T-helper 2 cell (primary cell): Measurements from ENCODE around the gene EHD4.

Experiments used
- DNase-seq, 5 experiments: peaks; one replicate each; pipeline versions ENCODE4 v3.0.0 to v3.0.0-alpha.2; 2012 to 2022

EHD4 gene

GRCh38 chr15:41915255-41915994 is 56.9 kb downstream of the EHD4 start:
- no peak for DNase-seq

- DNase-seq, result no peak
Measured at GRCh38 chr15:41914411-41914810, 57.9 kb downstream of the EHD4 start.

- DNase-seq, result no peak
Measured at GRCh38 chr15:41913256-41913655, 59.1 kb downstream of the EHD4 start.

GRCh38 chr15:41911691-41912345 is 60.5 kb downstream of the EHD4 start:
- DNase-seq, result no peak

GRCh38 chr15:41908736-41909461 is 63.5 kb downstream of the EHD4 start:
- no peak for DNase-seq

GRCh38 chr15:41907141-41907540 is 65.2 kb downstream of the EHD4 start:
- DNase-seq, result no peak

GRCh38 chr15:41906608-41907007 is 65.7 kb downstream of the EHD4 start:
- DNase-seq, result no peak

DNA sequence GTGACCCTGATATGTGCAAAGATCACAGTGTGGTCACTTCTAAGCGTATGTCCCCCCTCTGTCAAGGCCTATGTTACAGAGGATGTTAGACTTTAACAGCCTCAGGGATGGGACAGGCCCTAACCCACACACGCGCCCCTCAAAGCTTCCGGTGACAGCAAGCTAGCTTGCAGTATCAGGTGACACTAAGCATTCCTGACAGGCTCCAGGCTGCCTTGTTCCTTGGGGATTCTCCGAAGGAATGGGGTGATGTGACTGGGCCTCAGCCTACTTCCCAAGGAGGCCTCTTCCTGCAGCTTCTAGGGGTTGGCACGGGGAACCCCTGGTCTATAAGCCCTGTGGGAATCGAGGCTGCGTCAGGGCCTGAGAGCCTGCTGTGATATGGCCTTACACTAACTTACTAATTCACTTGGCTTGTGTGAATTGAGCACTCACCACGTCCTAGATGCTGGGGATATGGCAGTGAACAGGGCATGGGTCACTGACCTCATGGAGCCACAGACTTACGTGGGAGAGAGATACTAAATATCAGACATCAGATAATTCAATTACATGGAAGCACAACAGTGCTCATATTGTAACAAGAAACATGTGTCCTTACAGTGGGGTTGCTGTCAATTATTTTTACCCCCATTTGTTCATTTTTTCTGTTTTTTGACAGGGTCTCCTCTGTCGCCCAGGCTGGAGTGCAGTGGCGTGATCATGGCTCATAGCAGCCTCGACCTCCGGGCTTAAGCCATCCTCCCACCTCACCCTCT is 67.1 kb downstream of the EHD4 start:
- no peak for DNase-seq

GRCh38 chr15:41904541-41905005 is 67.8 kb downstream of the EHD4 start:
- peak; percentile 27 to 72 (median 55) for DNase-seq

DNA sequence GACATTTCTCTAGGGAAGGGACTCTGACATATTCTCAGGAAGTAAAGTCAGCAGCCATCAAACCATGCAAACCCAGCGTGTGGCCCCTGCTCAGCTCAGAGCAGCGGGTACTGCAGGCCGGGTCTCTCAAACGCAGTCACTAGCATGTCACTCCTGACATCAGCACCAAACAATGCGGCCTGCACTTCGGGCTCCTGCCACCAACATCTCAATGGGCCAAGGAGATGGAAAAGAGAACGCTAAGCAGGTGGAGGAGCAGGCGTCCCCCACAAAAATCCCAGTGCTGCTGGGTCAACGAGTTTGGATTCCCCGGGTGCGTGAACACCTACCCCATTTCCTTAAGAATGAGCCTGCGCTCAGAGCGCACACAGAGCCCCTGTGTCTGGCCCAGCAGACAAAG is 68.6 kb downstream of the EHD4 start:
- DNase-seq, result no peak

DNA sequence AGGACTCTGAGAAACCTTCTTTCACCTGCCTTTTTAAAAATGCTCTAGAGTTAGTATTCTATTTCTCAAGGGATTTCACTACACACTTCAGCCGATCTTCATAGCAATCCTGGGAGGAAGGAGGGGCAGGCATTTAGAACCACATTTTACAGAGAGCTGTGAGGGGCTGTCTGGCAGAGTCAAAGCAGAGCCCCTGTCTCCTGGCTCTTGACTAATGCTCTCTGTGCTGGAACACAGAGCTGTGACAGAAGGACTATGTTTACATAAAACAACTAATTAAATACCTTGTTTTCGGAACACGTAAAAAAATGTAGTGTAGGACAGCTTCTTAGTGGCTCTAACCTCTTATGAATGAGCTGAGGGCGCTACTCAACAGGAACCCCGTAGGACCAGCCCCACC is 70.9 kb downstream of the EHD4 start:
- no peak for DNase-seq

GRCh38 chr15:41900526-41901380 is 71.6 kb downstream of the EHD4 start:
- no peak for DNase-seq

DNA sequence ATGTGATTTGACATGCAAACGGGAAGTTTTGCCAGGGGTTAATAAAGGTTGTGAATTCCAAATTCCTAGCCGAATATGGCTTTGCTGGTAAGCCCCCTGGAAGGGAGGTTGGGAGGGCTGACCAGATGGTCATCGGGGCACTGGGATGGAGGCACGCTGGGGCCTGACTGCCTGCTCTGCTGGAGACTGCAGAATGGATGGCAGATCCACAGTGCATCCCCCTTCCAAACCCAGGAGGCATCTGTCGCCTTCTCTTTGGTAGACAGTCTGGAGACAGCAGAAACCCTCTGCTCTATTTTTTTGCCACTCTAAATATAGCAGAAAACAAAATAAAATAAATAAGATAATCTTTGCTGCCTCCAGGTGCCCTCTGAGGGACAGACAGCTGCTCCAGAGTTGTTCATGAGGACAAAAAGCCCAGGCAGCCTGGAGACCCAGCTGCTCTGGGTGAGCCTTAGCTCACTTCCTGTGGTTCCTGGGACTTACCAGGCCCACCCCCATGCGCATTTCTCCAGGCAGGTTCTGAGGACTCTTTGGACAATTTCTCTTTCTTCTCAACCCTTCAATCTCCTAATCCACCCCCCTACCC is 72.4 kb downstream of the EHD4 start:
- no peak for DNase-seq

DNA sequence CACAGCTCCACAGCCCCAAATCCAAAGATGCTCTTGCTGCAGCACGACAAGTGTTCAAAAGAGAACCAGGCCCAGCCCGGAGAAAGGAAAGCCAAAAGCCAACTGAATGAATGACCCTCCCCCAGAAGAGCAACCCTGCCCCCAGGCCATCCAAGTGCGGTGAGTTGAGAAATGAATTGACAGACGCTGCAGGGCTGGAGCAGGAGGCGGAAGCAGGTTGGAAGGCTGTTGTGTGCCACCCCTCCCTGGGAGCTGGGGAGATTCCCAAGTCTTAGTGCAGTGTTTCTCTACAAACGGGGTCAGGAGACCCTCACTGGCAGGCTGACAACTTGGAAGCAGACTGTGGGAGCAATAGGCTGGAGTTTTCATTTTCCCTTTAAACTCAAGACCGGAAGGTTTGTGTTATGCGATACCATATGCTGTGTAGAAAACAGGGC is 75.0 kb downstream of the EHD4 start:
- no peak for DNase-seq

DNA sequence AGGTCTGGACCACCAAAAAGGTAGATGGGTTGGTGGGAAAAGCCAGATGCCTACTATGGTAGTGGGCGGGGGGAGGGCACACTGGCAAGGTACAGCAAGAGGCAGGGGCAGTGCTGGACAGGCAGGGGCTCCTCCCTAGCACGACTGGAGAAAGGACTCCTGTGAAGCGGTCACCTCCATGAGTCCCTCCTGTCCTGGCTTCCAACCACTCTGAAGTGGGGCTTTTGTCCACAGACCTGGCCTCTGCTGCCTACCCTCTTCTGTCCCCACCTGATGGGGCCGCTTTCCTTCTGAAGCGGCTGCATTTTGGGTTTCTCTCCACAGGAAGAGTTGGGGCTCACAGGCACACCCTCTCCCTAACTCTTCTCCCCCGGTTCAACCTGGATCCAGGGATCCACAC is 75.8 kb downstream of the EHD4 start:
- no peak for DNase-seq

GRCh38 chr15:41895957-41896356 is 76.4 kb downstream of the EHD4 start:
- no peak for DNase-seq

- DNase-seq, result no peak
Measured at GRCh38 chr15:41895491-41895890, 76.9 kb downstream of the EHD4 start.

DNA sequence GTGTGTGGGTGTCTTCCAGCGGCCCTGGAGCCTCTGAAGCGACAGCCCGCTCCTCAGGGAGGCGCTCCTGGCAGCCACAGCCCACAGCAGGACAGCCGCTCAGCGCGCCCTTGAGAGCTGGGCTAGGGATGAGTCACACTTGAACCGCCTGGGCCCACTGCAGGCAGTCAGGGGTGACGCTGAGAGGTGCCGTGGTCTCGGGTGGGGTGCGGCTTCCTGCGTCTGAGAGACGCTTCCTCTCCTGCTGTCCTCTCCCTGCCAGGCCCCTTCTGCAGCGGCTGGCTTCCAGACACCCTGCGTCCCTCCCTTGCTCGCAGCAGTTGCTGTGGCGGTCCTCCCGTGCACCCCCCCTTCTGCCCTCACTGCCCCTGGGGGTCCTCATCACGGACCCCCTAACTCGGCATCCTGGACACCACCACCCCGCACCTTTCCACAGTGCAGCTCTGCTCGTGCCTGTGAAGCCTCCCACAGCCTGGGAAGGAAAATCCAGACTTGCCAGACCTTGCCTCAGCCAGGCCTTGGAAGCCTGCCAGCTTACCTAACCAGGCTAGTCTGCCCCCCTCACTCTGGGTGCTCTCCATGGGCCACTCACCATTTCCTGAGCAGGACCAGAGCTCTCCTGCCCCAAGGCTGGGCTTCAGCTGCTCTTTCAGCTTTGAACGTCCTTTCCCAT is 77.4 kb downstream of the EHD4 start:
- DNase-seq, result peak; percentile 54 to 97 (median 78)

DNA sequence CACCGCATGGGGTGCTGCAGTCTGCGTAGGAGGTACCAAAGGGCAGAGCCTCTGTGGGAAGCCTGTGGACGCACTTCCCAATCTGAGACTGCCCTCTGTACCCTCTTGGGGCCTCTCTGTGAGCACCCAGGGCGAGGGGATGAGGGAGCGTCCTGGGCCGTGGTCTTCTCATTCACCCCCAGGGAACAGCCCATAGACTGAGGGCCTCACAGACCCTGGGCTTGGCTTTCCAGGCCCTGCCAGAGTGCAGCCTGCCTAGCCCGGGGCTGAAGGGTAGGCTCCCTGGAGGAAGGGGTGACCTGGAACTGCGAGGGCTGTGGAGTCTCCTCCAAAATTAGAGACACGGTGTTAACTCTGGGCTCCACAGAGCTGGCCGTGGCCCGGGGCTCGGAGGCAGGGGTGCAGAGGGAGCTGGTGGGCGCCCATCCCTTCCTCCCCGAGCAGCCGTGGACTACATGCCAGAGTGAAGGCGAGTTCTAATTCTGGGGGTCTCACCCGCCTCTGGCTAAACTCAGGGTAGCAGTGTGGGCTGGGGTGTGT is 78.0 kb downstream of the EHD4 start:
- DNase-seq, result no peak

DNA sequence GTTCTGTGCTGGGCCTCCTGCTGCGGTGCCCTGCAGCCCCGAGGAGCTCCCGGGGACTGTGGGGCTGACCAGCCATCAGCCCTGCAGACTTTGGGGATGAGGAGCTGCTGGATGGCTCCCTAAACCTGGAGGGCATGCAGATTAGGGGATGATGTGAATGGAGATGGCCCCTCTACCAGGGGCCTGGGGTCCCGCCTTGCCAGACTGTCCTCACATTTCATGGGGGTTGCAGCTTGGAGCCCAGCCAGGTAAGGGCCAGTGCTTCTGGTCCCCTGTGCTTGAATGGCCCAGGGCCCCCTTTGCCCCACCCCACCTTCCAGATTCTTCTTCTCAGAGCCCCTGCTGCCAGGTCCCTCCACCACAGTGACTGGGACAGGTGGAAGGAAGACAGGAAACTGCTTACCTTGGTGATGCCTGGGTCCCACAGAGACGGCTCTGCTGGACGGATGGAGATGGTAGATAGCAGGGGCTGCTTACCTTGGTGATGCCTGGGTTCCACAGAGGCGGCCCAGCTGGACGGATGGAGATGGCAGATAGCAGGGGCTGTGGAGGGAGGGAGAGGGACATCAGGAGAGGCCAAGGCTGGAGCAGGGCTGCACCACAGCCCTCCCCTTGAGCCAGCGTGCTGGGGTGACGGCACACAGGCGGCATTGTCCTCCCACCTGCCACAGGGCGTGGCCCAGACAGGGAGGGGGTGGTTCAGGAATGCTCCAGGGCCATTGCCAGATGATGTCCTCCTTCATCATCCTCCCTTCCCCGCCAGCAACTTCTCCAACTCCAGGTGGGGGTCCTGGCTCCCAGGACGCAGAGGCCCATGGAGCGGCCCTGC is 78.7 kb downstream of the EHD4 start, which contains the start of gene SPTBN5:
TSS of gene SPTBN5 (minus strand) at position 632 of the 829 bp plus-strand sequence. CDS start at position 76, 556 bp downstream.
- no peak for DNase-seq
